Breast epithelium (tissue), 3 donors: ENCODE results near the gene DNASE1L3.

ENCODE experiments used
- POLR2AphosphoS5 ChIP-seq, 3 donors: sonication (generic); formaldehyde crosslinking; IDR thresholded peaks; one replicate each; pipeline ENCODE4 v1.6.1; 2017; ENCODE audit warnings: antibody characterized with exemption in 3 of 3
- TF ChIP-seq, protein P1 (sequence below), 3 donors: fragments of 450-650 bp; IDR thresholded peaks; one replicate each; pipeline ENCODE4 v1.5.1; 2016 to 2017; ENCODE audit warnings: antibody characterized with exemption in 3 of 3, mild to moderate bottlenecking in 3 of 3, moderate library complexity in 3 of 3

DNA sequence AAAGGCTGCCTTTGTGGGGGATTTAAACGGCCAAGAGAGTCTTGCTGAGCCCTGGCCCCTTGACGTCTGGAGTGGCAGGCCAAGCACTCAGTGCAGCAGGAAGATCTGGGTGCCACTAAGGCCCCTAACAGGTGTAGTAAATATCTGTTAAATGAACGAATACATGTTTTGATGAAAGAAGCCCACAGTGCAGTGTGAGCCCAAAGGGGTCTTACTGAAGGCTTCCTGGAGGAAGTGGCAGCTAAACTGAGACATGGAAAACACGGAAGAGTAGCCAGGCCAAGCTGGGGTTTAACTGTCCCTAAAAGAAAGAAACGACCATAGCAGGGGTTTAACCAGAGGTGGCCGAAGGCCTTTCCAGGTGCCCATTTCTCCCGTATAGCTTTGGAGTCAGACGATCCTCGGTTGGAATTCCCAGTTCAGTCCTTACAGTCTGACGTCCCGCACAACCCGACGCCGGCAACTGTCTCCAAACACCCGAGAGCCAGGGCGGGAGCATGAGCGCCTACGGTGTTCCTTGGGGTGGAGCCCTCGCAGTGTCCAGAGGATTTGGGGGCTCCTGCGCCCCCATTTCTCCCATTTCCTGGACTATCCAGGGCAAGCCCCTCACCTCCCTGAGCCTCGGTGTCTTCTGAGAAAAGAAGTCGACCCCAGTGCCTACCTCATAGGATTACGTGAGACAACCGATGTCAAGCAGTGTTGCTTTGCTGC is 25.9 kb upstream of the DNASE1L3 start:
- TF ChIP-seq, protein P1, sequence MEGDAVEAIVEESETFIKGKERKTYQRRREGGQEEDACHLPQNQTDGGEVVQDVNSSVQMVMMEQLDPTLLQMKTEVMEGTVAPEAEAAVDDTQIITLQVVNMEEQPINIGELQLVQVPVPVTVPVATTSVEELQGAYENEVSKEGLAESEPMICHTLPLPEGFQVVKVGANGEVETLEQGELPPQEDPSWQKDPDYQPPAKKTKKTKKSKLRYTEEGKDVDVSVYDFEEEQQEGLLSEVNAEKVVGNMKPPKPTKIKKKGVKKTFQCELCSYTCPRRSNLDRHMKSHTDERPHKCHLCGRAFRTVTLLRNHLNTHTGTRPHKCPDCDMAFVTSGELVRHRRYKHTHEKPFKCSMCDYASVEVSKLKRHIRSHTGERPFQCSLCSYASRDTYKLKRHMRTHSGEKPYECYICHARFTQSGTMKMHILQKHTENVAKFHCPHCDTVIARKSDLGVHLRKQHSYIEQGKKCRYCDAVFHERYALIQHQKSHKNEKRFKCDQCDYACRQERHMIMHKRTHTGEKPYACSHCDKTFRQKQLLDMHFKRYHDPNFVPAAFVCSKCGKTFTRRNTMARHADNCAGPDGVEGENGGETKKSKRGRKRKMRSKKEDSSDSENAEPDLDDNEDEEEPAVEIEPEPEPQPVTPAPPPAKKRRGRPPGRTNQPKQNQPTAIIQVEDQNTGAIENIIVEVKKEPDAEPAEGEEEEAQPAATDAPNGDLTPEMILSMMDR (IDR thresholded peaks at IDR 0.05): no peak
- no peak for TF ChIP-seq POLR2AphosphoS5 (IDR thresholded peaks at IDR 0.05)
